GM12878 (cell line): Measurements from ENCODE around the gene LHFPL3. TPM values are rescaled to one million over a fixed set of nuclear protein-coding genes. Genes with fewer than 3 reads are reported as not detected.

ENCODE experiments used
- ATAC-seq: fragments of 200-7000 bp; cut with Tn5 transposase; 3 replicates; pipeline ENCODE4 v1.9.1; 2020; ENCODE audit warnings: mild to moderate bottlenecking, moderate library complexity
- BruUV-seq: library from RNA; stranded (reverse); fragments of 400-500 nt; replicated peaks from 2 replicates; lab custom pipeline; 2021; lab: Mats Ljungman, UMichigan
- CTCF ChIA-PET: fragments of 300-600 bp; sonication (Branson Sonifier 250); formaldehyde crosslinking; extraction: SDS; loops from one replicate; lab custom pipeline; 2021; ENCODE audit warnings: inconsistent platforms; lab: Yijun Ruan, JAX
- POLR2A ChIA-PET: fragments of 350-600 bp; formaldehyde crosslinking; extraction: SDS; loops from one replicate; lab custom pipeline; 2021; ENCODE audit warnings: inconsistent platforms; lab: Charles Lee
- RAD21 ChIA-PET: fragments of 300-600 bp; sonication (Branson Sonifier 250); formaldehyde crosslinking; loops from one replicate; lab custom pipeline; 2023; ENCODE audit warnings: antibody characterized with exemption; ENCODE audit not compliant: unreplicated experiment; lab: Charles Lee
- SMC1A ChIA-PET: fragments of 300-600 bp; sonication (Branson Sonifier 250); formaldehyde crosslinking; loops from one replicate; lab custom pipeline; 2023; ENCODE audit not compliant: unreplicated experiment, uncharacterized antibody; lab: Charles Lee
- DNase-seq: peaks from one replicate; pipeline ENCODE4 v3.0.0-alpha.2; 2011; ENCODE audit warnings: low read depth, low spot score
- FAIRE-seq: peaks from 3 replicates; lab custom pipeline; 2011; peaks lifted over from hg19 to GRCh38; lab: Jason Lieb, UNC
- H2AFZ ChIP-seq: 2 replicates; pipeline ENCODE4 v1.6.0; 2011; ENCODE audit warnings: low read depth, low read length, control low read depth; ENCODE audit not compliant: control insufficient read depth
- H3K27ac ChIP-seq: 2 replicates; pipeline ENCODE4 v1.5.1; 2011; ENCODE audit warnings: control low read depth; ENCODE audit not compliant: control insufficient read depth, insufficient read depth
- H3K27me3 ChIP-seq, 2 experiments: replicated peaks in 1 of 2; 2 replicates each; pipeline versions ENCODE4 v1.6.0 to v1.6.1; 2011; ENCODE audit warnings: low read length in 1 of 2; ENCODE audit not compliant: control insufficient read depth in 2 of 2, insufficient read depth in 2 of 2
- H3K36me3 ChIP-seq, 2 experiments: 2 replicates each; pipeline ENCODE4 v1.5.1; 2011; ENCODE audit warnings: low read length in 1 of 2; ENCODE audit not compliant: control insufficient read depth in 2 of 2, insufficient read depth in 2 of 2
- H3K4me1 ChIP-seq: 2 replicates; pipeline ENCODE4 v1.6.1; 2011; ENCODE audit warnings: mild to moderate bottlenecking, low read length, moderate library complexity, mixed read lengths; ENCODE audit not compliant: control insufficient read depth, insufficient read depth
- H3K4me2 ChIP-seq: 2 replicates; pipeline ENCODE4 v1.6.0; 2011; ENCODE audit warnings: control low read depth; ENCODE audit not compliant: control insufficient read depth, insufficient read depth
- H3K4me3 ChIP-seq: fragments of 200-600 bp; sonication (generic); 2 replicates; pipeline ENCODE4 v1.5.1; 2016
- H3K79me2 ChIP-seq: 2 replicates; pipeline ENCODE4 v1.6.0; 2011; ENCODE audit warnings: low read length; ENCODE audit not compliant: control insufficient read depth, insufficient read depth
- H3K9ac ChIP-seq: 2 replicates; pipeline ENCODE4 v1.8.0; 2011; ENCODE audit warnings: low read length, control low read depth, mixed read lengths; ENCODE audit not compliant: control insufficient read depth, insufficient read depth
- H3K9me3 ChIP-seq: replicated peaks from 3 replicates; pipeline ENCODE4 v1.5.1; 2011; ENCODE audit warnings: mild to moderate bottlenecking, low read length; ENCODE audit not compliant: control insufficient read depth, insufficient read depth
- H4K20me1 ChIP-seq: 2 replicates; pipeline ENCODE4 v1.6.0; 2011; ENCODE audit not compliant: control insufficient read depth, insufficient read depth
- BRCA1 ChIP-seq: IDR thresholded peaks from 2 replicates; pipeline ENCODE4 v1.6.1; 2011; ENCODE audit warnings: low read depth, low read length, improper control_type of control experiment
- IKZF1 ChIP-seq: fragments of 450-650 bp; conservative IDR thresholded peaks from 2 replicates; pipeline ENCODE4 v1.6.1; 2017; ENCODE audit warnings: antibody characterized with exemption, mild to moderate bottlenecking
- IKZF2 ChIP-seq, 2 experiments: fragments of 450-650 bp; IDR thresholded peaks; 2 replicates each; pipeline ENCODE4 v1.6.1; 2017; ENCODE audit warnings: mild to moderate bottlenecking in 2 of 2, moderate library complexity in 2 of 2
- KDM1A ChIP-seq: fragments of 200-600 bp; sonication (generic); IDR thresholded peaks from 2 replicates; pipeline ENCODE4 v1.6.1; 2016; ENCODE audit warnings: borderline replicate concordance
- PML ChIP-seq: IDR thresholded peaks from 2 replicates; pipeline ENCODE4 v1.6.1; 2012; ENCODE audit warnings: low read length, inconsistent platforms
- RAD21 ChIP-seq: IDR thresholded peaks from 2 replicates; pipeline ENCODE4 v1.6.1; 2011; ENCODE audit warnings: mild to moderate bottlenecking, low read depth, low read length, moderate library complexity; ENCODE audit not compliant: insufficient read depth
- ZNF207 ChIP-seq: fragments of 450-650 bp; IDR thresholded peaks from 2 replicates; pipeline ENCODE4 v1.6.1; 2014; ENCODE audit warnings: antibody characterized with exemption, mild to moderate bottlenecking, borderline replicate concordance
- ZNF24 ChIP-seq: fragments of 450-650 bp; IDR thresholded peaks from 2 replicates; pipeline ENCODE4 v1.6.1; 2017; ENCODE audit warnings: antibody characterized with exemption, mild to moderate bottlenecking
- ZZZ3 ChIP-seq: IDR thresholded peaks from 2 replicates; pipeline ENCODE4 v1.6.1; 2011; ENCODE audit warnings: low read depth; ENCODE audit not compliant: control insufficient read depth, insufficient read length
- WGBS: methylation state at CpG from one replicate; pipeline ENCODE4 v1.1.6; 2016; ENCODE audit warnings: low lambda C conversion rate; ENCODE audit not compliant: insufficient replicate concordance, insufficient coverage; ENCODE audit errors: missing lambda C conversion rate; 5-methylcytosine and 5-hydroxymethylcytosine counted together
- in situ Hi-C: fragments of 300-500 bp; cut with MboI; formaldehyde crosslinking; loops from 9 replicates; pipeline ENCODE4 v1.14.3; 2018; ENCODE audit warnings: mixed read lengths
- intact Hi-C: fragments of 100-400 bp; cut with micrococcal nuclease; formaldehyde crosslinking; loops from one replicate; pipeline ENCODE4 v1.14.2; 2022; ENCODE audit not compliant: unreplicated experiment
- polyA plus RNA-seq, 11 experiments: library from polyadenylated mRNA; depleted of rRNA in 4 of 11; unstranded in 6 of 11; stranded (reverse) in 5 of 11; fragments of >200 nt; fragmentation: Nextera tagmentation in 4 of 11; fragmentation: Illumina TruSeq in 1 of 11; extraction: Ambion mirVana in 4 of 11; extraction: Trizol in 1 of 11; gene quantifications; 1 replicate in 1 of 11; 2 replicates in 10 of 11; pipeline versions ENCODE4 v1.2.1 to v1.2.3, GENCODE V29; 2011 to 2016; ENCODE audit warnings: inconsistent platforms in 2 of 11, missing spikeins in 2 of 11, low read depth in 1 of 11
- total RNA-seq, 4 experiments: library from RNA; depleted of rRNA in 3 of 4; stranded (reverse); fragments of >200 nt in 3 of 4; fragmentation: Illumina TruSeq in 1 of 4; extraction: Trizol in 1 of 4; gene quantifications; 2 replicates each; pipeline versions ENCODE4 v1.2.1 to v1.2.3, GENCODE V29; 2013 to 2021
- TF ChIP-seq, protein P1 (sequence below): fragments of 450-650 bp; IDR thresholded peaks from 2 replicates; pipeline ENCODE4 v1.6.1; 2017; ENCODE audit warnings: antibody characterized with exemption, mild to moderate bottlenecking, moderate library complexity
- TF ChIP-seq, protein P2 (sequence below): fragments of 450-650 bp; conservative IDR thresholded peaks from 2 replicates; pipeline ENCODE4 v1.6.1; 2017; ENCODE audit warnings: mild to moderate bottlenecking, moderate library complexity

Gene LHFPL3
- total and polyA plus RNA-seq, 10 of the 15 experiments (the other 5 are each of a cell fraction or from before 2014, with no cell fraction given): 0.09 TPM; not detected in 9

DNA sequence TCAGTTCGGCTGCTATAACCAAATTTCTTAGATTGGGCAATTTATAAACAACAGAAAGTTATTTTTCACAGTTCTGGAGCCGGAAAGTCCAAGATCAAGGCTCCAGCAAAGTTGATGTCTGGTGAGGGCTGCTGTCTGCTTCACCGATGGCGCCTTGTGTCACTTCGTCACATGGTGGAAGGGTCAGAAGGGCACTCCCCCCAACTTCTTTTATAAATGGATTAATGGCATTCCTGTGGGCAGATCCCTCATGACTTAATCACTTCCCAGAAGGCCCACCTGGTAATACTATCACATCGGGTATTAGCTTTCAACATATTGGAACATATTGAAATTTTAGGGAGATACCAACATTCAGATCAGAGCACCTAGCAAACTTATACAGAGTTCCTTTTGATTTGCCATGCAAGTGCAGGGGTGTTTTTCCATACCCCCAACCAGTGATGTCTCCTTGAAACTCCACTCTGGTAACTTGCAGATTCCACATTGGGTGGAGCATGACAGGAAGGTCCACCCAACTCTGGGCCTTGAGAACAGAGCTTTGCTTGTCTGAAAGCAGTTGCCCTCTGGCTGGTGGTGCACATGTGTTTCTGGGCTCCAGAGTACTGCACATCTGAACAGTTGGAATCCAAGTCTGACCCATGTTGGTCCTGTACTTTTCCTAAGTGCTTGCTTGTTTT lies 600.5 kb downstream of the LHFPL3 start:
- RAD21 ChIA-PET: interaction anchor here (1.2 to 8.9 kb wide), 4 partner anchors 11 to 189 kb away, joined by 3 to 147 read pairs (median 4); no protein-coding TSS in a partner anchor
- FAIRE-seq (no peak), DNase-seq (no peak), ATAC-seq (no peak)
- 96% methylated on average over 6 of the region's 6 CpGs for WGBS
- H3K4me3 ChIP-seq: no peak overlapping the region
- H3K79me2 ChIP-seq: no peaks in the 10 kb centered on the region
- POLR2A ChIA-PET: interaction anchor here (0.9 to 1.3 kb wide), 2 partner anchors 42 to 55 kb away, joined by 3 to 5 read pairs; no protein-coding TSS in a partner anchor
- intact Hi-C loops: loop anchor here (10.0 kb wide), 2 partner anchors 406 to 496 kb away; no protein-coding TSS in a partner anchor
- H3K4me2 ChIP-seq: no peak overlapping the region
- CTCF ChIA-PET: interaction anchor here (0.6 to 14.1 kb wide), 6 partner anchors 10 to 137 kb away, joined by 3 to 200 read pairs (median 12); no protein-coding TSS in a partner anchor
- no TSS peak for BruUV-seq
- H3K4me1 ChIP-seq: no peaks in the 10 kb centered on the region
- H3K9ac ChIP-seq: no peak overlapping the region
- no peaks in the 10 kb centered on the region for H4K20me1 ChIP-seq
- no peak overlapping the region for H3K27ac ChIP-seq
- no peak overlapping the region for H2AFZ ChIP-seq
- H3K36me3 ChIP-seq: no peaks in the 10 kb centered on the region
- in situ Hi-C loops: no loop called here
- no peaks in the 10 kb centered on the region for H3K9me3 ChIP-seq
- SMC1A ChIA-PET: interaction anchor here (0.7 to 4.3 kb wide), 9 partner anchors 10 to 82 kb away, joined by 3 to 32 read pairs (median 4); no protein-coding TSS in a partner anchor
- TF ChIP-seq IKZF2 (IDR thresholded peaks at IDR 0.05): no peak
- TF ChIP-seq BRCA1: no peak
- no peak for TF ChIP-seq ZNF24
- no peak for TF ChIP-seq PML
- no peak for TF ChIP-seq ZZZ3
- TF ChIP-seq, all 136 proteins: peak for 0
- H3K27me3 ChIP-seq: no peaks in the 10 kb centered on the region

GRCh38 chr7:104929921-104930320 lies 601.5 kb downstream of the LHFPL3 start:
- H3K4me1 ChIP-seq: no peaks in the 10 kb centered on the region
- CTCF ChIA-PET: interaction anchor here (0.6 to 14.1 kb wide), 6 partner anchors 11 to 136 kb away, joined by 3 to 200 read pairs (median 12); no protein-coding TSS in a partner anchor
- no peak for DNase-seq
- H3K27ac ChIP-seq: no peak overlapping the region
- SMC1A ChIA-PET: interaction anchor here (0.7 to 4.3 kb wide), 13 partner anchors 9 to 664 kb away, joined by 3 to 32 read pairs (median 4); no protein-coding TSS in a partner anchor
- H3K36me3 ChIP-seq: no peaks in the 10 kb centered on the region
- intact Hi-C loops: loop anchor here (10.0 kb wide), 2 partner anchors 405 to 495 kb away; no protein-coding TSS in a partner anchor
- no peaks in the 10 kb centered on the region for H4K20me1 ChIP-seq
- in situ Hi-C loops: no loop called here
- no peak overlapping the region for H3K4me3 ChIP-seq
- no peak overlapping the region for H3K9ac ChIP-seq
- FAIRE-seq: no peak
- WGBS: 24% methylated on average over 1 of the region's 1 CpG
- H3K9me3 ChIP-seq: no peaks in the 10 kb centered on the region
- no peaks in the 10 kb centered on the region for H3K27me3 ChIP-seq
- H3K79me2 ChIP-seq: no peaks in the 10 kb centered on the region
- RAD21 ChIA-PET: interaction anchor here (0.7 to 8.9 kb wide), 5 partner anchors 12 to 286 kb away, joined by 3 to 147 read pairs (median 3); no protein-coding TSS in a partner anchor
- no TSS peak for BruUV-seq
- H3K4me2 ChIP-seq: no peak overlapping the region
- no peak overlapping the region for H2AFZ ChIP-seq
- POLR2A ChIA-PET: interaction anchor here (0.9 to 1.3 kb wide), 2 partner anchors 41 to 54 kb away, joined by 3 to 5 read pairs; no protein-coding TSS in a partner anchor
- no peak; the same call in 2 of the 3 replicates for ATAC-seq
- TF ChIP-seq RAD21 (no peak), KDM1A (no peak), ZNF207 (no peak), IKZF1 (no peak)
- TF ChIP-seq, protein P1, sequence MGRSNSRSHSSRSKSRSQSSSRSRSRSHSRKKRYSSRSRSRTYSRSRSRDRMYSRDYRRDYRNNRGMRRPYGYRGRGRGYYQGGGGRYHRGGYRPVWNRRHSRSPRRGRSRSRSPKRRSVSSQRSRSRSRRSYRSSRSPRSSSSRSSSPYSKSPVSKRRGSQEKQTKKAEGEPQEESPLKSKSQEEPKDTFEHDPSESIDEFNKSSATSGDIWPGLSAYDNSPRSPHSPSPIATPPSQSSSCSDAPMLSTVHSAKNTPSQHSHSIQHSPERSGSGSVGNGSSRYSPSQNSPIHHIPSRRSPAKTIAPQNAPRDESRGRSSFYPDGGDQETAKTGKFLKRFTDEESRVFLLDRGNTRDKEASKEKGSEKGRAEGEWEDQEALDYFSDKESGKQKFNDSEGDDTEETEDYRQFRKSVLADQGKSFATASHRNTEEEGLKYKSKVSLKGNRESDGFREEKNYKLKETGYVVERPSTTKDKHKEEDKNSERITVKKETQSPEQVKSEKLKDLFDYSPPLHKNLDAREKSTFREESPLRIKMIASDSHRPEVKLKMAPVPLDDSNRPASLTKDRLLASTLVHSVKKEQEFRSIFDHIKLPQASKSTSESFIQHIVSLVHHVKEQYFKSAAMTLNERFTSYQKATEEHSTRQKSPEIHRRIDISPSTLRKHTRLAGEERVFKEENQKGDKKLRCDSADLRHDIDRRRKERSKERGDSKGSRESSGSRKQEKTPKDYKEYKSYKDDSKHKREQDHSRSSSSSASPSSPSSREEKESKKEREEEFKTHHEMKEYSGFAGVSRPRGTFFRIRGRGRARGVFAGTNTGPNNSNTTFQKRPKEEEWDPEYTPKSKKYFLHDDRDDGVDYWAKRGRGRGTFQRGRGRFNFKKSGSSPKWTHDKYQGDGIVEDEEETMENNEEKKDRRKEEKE: no peak
- TF ChIP-seq, protein P2, sequence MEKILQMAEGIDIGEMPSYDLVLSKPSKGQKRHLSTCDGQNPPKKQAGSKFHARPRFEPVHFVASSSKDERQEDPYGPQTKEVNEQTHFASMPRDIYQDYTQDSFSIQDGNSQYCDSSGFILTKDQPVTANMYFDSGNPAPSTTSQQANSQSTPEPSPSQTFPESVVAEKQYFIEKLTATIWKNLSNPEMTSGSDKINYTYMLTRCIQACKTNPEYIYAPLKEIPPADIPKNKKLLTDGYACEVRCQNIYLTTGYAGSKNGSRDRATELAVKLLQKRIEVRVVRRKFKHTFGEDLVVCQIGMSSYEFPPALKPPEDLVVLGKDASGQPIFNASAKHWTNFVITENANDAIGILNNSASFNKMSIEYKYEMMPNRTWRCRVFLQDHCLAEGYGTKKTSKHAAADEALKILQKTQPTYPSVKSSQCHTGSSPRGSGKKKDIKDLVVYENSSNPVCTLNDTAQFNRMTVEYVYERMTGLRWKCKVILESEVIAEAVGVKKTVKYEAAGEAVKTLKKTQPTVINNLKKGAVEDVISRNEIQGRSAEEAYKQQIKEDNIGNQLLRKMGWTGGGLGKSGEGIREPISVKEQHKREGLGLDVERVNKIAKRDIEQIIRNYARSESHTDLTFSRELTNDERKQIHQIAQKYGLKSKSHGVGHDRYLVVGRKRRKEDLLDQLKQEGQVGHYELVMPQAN: no peak
